GM04503 (cell line): Measurements from ENCODE around the gene SUPT20H.

Experiments used
- DNase-seq: peaks from one replicate; pipeline ENCODE4 v3.0.0-alpha.2; 2012; ENCODE audit warnings: low read depth

SUPT20H gene

DNA sequence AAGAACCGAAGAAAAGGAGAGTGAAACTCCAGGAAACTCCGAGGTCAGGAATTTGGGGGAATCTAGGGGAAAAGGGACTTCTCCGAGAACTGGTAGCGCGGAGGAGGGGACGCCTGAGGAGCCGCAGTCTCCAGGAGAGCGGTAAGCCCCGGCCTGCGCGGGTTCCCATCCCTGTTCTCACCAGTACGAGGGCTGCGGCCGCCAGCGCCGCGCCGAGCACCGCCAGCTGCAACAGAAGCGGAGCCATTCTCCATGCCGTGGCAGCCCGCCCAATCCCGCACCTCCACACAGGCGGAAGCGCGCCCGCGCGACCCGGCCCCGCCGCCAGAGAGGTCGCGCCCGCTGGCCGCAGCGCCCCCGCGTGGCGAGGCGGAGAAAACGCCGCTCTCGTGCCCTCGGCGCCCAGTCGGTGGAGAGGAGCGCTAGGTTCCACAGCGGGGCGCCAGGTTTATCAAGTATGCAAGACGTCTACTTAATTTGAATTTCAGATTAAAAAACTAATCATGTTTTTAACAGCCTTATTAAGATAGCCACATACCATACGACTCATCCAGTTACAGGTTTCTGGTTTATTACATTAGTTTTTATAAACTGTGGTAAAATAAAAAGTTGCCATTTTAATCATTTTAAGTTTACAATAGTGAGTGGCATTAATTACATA, 60.3 kb downstream of the SUPT20H start, which contains the start of gene ALG5:
TSS of gene ALG5 (minus strand) at position 287 of the 661 bp plus-strand sequence. CDS start at position 247, 40 bp downstream.
- no peak for DNase-seq

DNA sequence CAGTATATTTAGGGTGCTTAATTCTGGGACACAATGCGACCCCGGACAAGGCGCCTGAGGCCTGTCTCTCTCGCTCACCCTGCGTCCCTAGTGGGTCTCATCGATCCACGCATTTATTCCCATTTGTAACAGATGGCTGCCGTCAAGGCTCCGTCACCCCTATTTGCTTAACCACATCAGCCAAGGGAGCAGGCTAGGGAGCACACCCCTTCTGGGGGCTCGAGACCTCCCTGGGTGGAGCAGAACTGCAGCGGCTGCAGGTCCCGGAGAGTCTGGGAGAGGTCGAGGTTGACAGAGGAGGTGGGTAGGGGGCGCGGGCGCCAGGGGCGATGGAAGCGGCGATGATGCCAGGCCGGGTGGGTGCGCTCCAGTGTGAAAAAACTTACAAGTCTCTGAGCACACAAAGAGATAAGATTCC, 60.9 kb downstream of the SUPT20H start:
- no peak for DNase-seq

DNA sequence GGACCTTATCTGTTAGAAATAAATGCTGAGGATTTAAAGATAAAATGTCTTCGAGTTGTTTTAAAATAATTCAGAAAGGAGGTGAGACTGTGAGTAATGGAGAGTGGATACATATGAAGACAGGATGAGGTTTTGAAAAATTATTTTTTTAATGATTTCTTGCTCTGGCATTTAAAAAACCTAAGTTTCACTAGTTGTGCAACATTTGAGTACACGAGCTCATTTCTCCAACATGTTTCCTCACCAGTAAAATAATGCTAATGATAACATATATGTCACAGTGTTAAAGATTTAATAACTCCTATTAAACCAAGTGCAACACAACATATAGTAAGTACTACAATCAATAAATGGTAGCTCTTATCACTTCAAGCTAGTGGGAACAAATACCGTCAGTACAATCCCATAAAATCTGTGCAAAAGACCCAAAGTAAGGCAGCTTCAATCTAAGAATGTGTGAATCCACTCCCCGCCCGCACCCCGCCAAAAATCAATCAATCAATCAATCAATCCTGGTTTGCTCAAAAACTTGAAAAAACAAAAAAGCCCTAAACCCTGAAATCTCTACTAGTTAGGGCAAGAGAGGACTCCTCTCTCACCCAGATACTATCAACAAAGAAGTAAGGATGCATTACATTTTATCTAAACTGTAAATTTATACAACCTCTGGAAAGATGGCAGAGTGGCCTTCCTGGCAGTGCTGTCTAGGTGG, 61.6 kb downstream of the SUPT20H start:
- DNase-seq: no peak

DNA sequence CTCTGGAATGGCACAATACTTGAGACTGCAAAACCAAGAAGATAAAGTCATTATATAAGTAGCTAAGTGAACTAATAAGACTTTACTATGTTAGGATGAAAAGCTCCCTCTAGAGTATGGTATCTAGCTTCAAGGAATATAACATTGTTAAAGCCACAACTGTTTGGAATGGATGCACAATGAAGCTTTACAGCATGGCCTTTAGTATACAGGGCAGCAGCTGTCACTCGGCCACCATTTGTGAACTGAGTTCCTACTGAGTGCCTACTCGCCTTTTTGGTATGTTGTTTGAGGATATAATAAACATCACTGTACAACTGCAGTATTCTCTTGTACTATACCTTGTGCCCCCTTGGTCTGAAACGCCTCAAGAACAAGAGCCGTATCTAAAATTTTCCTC, 67.1 kb downstream of the SUPT20H start:
- DNase-seq: no peak

DNA sequence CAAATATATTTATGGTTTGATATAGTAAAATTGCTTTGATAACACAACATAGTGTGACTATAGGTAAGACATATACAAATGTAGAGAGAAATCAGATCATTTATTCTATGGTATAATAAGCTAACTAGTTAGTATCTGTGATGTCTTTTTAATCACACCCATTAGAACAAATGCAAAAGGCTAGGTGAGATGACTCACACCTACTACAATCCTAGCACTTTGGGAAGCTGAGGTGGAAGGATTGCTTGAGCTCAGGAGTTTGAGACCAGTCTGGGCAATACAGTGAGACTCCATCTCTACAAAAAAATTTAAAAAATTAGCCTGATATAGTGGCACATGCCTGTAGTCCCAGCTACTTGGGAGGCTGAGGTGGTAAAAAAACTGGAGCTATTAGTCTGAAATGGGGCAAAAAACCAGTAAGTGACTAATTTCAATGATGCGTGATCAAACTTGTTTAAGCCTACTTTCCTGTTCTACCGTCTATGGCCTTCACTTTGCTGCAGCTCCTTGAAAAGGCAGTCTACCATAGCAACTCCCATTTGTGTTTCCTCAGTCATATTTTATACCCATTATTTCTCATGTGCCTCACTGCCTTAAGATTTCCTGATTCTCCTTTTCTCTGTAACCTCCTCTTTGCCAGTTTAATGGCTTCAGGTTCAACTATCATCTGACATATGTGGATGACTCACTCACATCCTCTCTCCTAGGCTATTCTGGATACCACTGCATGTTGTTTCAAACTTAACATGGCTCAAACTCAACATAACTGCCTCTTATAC, 72.8 kb downstream of the SUPT20H start:
- no peak for DNase-seq

DNA sequence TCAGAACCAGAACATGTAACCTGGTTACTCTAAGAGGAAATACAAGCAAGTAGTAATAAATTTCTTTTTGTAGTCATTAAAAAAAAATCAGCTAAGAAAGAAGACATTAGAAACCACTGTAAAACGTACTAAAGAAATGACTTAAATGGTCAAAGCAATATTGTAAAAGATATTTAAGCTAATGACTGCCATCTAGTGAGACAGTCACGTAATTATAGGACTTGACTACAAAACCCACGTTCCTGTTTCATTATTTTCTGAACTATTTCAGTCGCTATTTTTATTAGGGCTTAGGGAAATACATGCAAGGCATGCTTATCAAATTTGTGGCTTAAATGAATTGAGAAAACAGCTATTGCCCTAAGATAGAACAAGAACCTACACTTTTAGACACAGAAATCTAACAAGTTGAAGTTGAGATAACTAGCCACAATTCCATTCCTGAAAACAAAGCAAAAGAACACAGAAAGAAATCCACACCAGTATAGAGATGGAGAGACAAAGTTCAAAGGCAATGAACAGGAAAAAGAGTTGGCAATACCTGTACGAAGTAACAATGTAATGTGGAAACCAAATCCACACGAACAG, 78.2 kb downstream of the SUPT20H start:
- DNase-seq: no peak

DNA sequence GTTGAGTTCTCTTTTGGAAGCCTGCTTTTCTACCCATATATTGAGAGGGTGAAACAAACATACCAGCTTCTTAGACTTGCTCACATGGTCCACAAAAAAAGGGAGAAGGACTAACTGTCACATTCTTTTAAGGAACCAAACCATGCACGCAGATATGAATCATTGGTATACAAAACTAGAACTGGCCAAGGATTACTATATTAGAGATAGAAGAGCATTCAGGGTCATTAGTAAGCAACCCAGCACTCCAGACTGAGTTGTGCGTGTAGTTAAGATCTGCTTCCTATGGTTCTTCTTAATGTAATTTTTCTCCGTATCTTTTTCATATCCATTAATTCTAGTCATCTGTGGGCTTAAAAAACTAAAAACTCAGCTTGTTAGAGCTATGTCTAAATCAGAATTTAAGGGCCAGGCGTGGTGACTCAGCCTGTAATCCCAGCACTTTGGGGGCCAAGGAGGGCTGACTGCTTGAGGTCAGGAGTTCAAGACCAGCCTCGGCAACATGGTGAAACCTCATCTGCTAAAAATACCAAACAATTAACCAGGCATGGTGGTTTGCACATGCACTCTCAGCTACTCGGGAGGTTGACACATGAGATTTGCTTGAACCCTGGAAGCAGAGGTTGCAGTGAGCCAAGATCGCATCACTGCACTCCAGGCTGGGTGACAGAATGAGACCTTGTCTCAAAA, 80.0 kb downstream of the SUPT20H start:
- no peak for DNase-seq

DNA sequence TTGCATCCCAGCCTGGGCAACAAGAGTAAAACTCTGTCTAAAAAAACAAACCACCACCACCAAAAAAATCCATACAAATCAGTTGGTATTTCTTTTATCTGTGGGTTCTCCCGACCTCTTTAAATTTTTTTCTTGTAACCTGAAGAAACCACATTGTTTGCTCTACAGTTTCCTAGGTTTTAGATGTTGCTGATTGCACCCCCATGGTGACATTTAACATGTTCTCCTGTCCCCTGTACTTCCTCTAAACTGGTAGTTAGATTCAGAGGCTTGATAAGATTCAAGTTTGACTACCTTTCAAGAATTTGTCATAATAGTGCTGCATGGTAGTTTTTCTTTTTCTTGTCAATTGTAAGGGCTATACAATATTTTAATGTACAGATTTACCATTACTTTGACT, 84.3 kb downstream of the SUPT20H start:
- DNase-seq: no peak

DNA sequence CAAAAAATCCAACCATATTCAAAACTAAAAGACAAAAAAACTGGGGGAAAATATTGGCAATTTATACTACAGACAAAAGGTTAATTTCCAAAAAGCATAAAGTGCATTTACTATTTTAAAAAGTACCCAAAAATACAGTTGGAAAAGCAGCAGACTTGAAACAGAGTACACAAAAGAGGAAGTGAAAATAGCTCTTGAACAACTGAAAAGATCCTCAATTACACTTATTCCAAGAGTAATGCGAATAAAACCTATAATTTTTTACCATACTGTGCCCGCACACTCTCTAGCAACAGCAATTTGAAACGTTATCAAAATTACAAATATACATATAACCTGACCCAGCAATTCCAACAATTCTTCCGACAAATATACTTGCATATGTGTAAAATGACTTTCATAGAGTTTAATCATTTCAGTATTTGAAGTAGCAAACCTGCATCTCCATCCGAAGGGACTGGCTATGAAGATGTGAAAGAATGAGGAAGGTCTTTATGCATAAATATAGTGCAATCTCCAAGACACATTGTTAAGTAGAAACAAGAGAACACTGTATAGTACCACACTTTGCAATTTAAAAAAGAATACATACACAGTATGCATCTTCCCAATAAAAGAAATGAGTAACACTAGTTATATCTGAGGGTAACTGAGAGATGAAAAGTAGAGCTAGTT, 85.7 kb downstream of the SUPT20H start:
- DNase-seq: no peak

DNA sequence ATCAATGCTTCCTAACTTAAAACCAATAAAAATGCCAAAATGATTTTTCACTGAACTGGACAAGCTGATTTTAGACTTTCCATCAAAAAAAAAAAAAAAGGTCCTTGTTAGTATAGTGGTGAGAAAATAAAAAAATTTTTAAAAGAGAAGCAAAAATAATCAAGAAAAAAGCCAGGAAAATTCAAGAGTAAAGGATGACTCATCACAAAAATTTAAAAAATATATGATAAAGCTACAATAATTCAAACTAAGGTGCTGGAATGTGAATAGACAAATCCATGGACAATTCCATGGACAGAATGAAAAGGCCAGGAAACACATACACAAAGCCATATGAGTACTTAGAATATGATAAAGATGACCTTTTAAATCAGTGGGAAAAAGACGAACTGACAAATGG, 86.5 kb downstream of the SUPT20H start:
- DNase-seq: no peak

DNA sequence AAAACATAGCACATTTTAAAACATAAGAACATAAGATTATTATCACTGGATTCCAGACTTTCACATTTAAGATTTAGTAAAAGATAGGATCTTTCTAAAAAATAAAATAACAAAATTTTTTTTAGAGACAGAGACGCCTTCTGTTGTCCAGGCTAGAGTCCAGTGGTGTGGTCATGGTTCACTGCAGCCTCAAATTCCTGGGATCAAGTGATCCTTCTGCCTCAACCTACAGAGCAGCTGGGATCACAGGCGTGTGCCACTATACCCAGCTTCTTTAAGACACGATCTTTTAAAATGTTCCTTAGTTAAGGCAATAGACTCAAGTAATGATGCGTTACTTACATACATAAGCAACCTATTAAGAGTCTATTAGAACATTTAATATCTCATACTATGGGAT, 93.1 kb downstream of the SUPT20H start:
- no peak for DNase-seq

DNA sequence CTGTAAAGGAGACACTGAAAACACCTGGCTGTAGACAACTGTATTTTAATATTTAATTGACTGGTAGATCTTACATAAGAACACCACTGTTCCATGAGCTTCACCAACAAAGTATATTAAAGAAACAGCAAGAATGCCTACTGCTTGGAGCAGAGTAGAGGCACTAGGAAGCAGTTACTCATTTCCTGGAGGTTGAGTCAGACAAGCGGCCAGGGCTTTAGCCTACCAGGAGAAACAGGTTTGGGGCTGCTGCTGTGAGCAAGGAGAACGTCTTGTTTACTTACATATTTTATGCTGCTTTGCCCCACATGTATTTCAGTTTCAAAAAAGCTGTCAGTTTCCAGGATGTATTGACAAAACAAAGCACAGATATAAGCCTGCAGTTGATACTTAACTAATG, 93.7 kb downstream of the SUPT20H start:
- peak; percentile 21 for DNase-seq

DNA sequence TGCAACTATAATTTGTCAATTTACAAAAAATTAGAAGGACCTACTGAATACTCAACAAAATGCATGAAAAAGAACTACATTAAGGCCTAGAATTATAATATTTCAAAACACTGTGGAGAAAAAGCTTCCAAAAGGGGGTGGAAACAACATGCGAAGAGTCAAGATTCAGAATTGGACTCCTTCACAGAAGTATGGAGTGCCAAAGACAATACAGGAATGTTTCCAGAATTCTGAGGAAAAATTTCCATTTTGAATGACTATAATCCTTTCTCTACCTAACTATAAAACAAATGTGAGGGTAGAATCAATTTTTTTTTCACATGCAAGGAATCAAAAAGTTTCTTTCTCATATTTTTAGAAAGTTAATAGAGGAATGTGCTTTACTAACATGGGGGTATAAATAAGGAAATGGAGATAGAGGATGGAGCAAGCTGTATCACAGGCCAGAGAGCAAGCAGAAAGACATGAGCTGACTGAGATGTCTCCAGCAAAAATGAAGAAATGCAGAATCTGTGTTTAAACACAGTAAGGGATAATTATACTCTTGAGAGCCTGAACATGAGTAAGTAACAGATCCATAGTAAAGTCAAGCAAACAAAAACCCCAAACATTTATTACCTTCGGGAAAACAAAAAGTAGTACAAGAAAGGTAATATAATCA, 99.9 kb downstream of the SUPT20H start:
- no peak for DNase-seq
